ENCODE data around the gene AP3B1.
A peak's percentile ranks its signal among the peaks of the same experiment; 100 is the strongest.

- no peak for TF ChIP-seq POLR2A (IDR thresholded peaks at IDR 0.05; ENCODE audit: control extremely low read depth in 1 of 2, low read depth in 2 of 2, low read length in 2 of 2)
- no peak for TF ChIP-seq CEBPB (IDR thresholded peaks at IDR 0.05; ENCODE audit: low read depth, low read length)
- TF ChIP-seq, protein P1, sequence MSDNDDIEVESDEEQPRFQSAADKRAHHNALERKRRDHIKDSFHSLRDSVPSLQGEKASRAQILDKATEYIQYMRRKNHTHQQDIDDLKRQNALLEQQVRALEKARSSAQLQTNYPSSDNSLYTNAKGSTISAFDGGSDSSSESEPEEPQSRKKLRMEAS (IDR thresholded peaks at IDR 0.05) = no peak
- TF ChIP-seq RXRA (IDR thresholded peaks at IDR 0.05; ENCODE audit: insufficient read depth, low read depth, low read length) = no peak
- no peak for TF ChIP-seq CHD2 (IDR thresholded peaks at IDR 0.05; ENCODE audit: low read length)
- peak; percentile 71 for TF ChIP-seq MAFK (IDR thresholded peaks at IDR 0.05; ENCODE audit: low read depth, low read length)
- TF ChIP-seq CTCF (IDR thresholded peaks at IDR 0.05; ENCODE audit: control extremely low read depth in 1 of 3, insufficient read depth in 1 of 3, low read depth in 1 of 3, low read length in 3 of 3) = no peak
- TF ChIP-seq, protein P2, sequence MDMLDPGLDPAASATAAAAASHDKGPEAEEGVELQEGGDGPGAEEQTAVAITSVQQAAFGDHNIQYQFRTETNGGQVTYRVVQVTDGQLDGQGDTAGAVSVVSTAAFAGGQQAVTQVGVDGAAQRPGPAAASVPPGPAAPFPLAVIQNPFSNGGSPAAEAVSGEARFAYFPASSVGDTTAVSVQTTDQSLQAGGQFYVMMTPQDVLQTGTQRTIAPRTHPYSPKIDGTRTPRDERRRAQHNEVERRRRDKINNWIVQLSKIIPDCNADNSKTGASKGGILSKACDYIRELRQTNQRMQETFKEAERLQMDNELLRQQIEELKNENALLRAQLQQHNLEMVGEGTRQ (IDR thresholded peaks at IDR 0.05; ENCODE audit: low read length) = no peak
These were observed 277.5 kb downstream of the AP3B1 start for GRCh38 chr5:78016863-78017529.

Measured in H1 (cell line).